ENCODE data around the gene CSNK2A3. TPM values are rescaled to one million over a fixed set of nuclear protein-coding genes. Genes with fewer than 3 reads are reported as not detected.

CSNK2A3 gene
- total RNA-seq, 1 donor, result 3.9 TPM

DNA sequence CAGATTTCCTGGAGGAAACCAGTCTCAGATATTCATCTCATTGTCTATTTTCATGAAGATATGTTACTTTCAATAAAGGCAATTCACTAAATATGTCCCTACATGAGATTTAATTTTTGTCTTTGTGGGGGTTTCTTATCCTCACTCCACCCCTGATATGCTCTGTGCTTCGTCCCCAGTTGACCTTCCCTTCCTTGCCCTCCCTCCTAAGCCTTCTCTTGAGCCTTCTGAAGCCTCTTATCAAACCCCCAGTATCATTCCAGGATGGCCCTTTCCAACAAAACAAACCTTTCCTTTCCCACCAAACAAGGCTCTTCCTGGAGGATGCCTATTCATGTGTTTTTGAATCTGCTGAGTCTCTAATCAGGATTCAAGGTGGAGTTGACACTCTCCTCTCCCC lies 44.8 kb downstream of the CSNK2A3 start:
- no peak overlapping the region for H3K4me3 ChIP-seq (ENCODE audit: low read depth, low read length)
- TF ChIP-seq, protein P1, sequence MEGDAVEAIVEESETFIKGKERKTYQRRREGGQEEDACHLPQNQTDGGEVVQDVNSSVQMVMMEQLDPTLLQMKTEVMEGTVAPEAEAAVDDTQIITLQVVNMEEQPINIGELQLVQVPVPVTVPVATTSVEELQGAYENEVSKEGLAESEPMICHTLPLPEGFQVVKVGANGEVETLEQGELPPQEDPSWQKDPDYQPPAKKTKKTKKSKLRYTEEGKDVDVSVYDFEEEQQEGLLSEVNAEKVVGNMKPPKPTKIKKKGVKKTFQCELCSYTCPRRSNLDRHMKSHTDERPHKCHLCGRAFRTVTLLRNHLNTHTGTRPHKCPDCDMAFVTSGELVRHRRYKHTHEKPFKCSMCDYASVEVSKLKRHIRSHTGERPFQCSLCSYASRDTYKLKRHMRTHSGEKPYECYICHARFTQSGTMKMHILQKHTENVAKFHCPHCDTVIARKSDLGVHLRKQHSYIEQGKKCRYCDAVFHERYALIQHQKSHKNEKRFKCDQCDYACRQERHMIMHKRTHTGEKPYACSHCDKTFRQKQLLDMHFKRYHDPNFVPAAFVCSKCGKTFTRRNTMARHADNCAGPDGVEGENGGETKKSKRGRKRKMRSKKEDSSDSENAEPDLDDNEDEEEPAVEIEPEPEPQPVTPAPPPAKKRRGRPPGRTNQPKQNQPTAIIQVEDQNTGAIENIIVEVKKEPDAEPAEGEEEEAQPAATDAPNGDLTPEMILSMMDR (IDR thresholded peaks at IDR 0.05; ENCODE audit: insufficient read depth, low read depth, low read length), result no peak
- DNase-seq (ENCODE audit: low read depth), result no peak

DNA sequence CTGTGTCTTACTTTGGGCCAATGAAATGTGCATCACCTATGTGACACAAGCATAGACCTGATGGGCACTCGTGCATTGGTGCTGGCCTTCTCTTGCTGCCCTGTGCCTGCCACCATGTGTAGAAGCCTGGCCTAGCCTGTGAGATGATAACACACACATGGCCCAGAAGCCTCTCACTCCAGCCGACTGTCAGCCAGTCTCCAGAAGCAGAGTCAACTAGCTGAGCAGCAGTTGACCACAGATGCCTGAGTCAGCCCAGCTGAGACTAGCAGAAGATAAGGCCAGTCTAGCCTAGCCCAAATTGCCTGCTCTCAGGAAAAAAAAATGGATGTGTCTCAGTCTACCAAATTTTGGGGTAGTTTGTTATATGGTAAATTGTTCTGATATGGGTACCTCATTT lies 46.2 kb downstream of the CSNK2A3 start:
- no peak for DNase-seq (ENCODE audit: low read depth)

DNA sequence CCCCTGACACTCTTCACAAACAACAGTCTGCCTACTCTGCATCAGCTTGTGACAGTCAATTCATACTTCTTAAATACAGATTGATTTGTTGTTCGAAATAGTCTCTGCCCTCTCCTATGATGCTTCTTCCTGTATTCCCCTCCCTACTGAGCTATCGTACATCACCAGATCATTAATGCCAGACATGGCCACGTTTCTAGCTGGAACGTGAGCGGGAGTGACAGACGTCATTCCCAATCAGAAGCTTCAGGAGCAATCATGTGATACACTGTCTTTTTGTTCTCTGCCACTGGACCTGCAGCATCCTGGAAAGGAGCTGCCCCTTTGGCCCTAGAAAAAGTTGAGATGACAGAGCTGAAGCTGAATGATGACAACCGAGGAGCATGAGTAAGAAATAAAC lies 48.5 kb downstream of the CSNK2A3 start:
- DNase-seq (ENCODE audit: low read depth), result no peak
- H3K4me3 ChIP-seq (ENCODE audit: low read depth, low read length), result no peak overlapping the region
- TF ChIP-seq, protein P1 (IDR thresholded peaks at IDR 0.05; ENCODE audit: insufficient read depth, low read depth, low read length), result no peak

More for the DNA sequence above, 46.2 kb downstream of the CSNK2A3 start:
- H3K4me3 ChIP-seq (ENCODE audit: low read depth, low read length), result no peak overlapping the region
- TF ChIP-seq, protein P1 (IDR thresholded peaks at IDR 0.05; ENCODE audit: insufficient read depth, low read depth, low read length), result no peak

DNA sequence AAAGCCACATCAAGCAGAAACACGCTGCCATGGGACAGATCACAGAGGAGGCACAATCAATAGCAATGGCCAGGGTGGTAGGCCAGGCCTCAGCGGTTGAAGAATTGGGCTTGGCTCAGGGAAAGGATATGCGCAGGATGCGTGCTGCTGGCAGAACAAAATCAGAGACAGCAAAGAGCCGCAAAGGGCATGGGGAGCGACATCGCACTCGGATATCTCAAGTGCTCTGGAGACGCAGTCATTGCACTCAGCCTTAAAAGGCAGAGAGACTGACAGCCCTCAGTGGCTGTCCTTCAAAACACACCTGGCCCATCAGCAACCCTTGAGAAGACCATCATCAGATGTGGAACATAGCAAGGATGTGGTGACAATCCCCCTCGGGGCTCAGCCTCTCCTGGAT lies 50.5 kb downstream of the CSNK2A3 start:
- TF ChIP-seq, protein P1 (IDR thresholded peaks at IDR 0.05; ENCODE audit: insufficient read depth, low read depth, low read length), result no peak
- no peak for DNase-seq (ENCODE audit: low read depth)

More for the DNA sequence above, 50.5 kb downstream of the CSNK2A3 start:
- H3K4me3 ChIP-seq (ENCODE audit: low read depth, low read length), result no peak overlapping the region

All from fibroblast of villous mesenchyme (primary cell).